GM13976 (cell line): ENCODE results near the gene NOPCHAP1.
"Not testable (repeated sequence)": the region's sequence is repeated elsewhere in the genome, so short reads cannot be mapped to it uniquely, and the experiment has no call there.

Source experiments
- DNase-seq: peaks from one replicate; pipeline ENCODE4 v3.0.0; 2012; ENCODE audit warnings: low spot score
- in situ Hi-C: fragments of 300-500 bp; cut with MboI; formaldehyde crosslinking; loops from one replicate; pipeline ENCODE4 v1.12.0; 2022; ENCODE audit warnings: low sequenced_read_pairs, mixed read lengths, inconsistent platforms; ENCODE audit not compliant: unreplicated experiment
- TF ChIP-seq, protein P1 (sequence below): IDR thresholded peaks from 2 replicates; pipeline ENCODE4 v1.5.1; 2012; ENCODE audit warnings: borderline replicate concordance, mild to moderate bottlenecking; ENCODE audit not compliant: insufficient read depth; ENCODE audit errors: extremely low read depth, missing control alignments, control extremely low read depth

The NOPCHAP1 gene

DNA sequence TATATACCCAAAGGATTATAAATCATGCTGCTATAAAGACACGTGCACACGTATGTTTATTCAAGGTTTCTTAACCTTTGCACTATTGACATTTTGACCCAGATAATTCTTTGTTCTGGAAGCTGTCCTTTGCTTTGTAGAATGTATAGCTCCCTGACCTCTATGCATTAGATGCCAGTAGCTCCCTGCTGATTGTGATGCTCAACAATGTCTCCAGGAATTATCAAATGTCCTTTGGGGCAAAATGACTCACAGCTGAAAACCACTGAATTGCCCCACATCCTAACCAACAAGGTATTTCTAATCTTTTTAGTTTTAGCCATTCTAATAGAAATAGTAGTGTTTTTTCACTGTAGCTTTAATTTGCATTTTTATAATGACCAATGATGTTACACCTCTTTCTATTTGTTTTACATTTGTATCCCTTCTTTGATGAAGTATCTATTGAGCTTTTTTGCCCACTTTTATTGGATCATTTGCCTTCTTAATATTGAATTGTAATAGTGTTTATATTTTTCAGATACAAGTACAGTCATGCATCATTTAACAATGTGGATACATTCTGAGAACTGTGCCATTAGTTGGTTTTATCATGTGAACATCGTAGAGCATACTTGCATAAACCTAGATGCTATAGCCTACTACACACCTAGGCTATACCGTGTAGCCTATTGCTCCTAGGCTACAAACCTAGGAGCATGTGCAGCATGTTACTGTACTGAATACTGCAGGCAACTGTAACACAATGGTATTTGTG is 10.4 kb upstream of the NOPCHAP1 start:
- in situ Hi-C loops, result no loop called here
- DNase-seq, result no peak

GRCh38 chr12:104976703-104977102 is 9.4 kb upstream of the NOPCHAP1 start:
- in situ Hi-C loops, result no loop called here
- no peak for DNase-seq
- TF ChIP-seq, protein P1, sequence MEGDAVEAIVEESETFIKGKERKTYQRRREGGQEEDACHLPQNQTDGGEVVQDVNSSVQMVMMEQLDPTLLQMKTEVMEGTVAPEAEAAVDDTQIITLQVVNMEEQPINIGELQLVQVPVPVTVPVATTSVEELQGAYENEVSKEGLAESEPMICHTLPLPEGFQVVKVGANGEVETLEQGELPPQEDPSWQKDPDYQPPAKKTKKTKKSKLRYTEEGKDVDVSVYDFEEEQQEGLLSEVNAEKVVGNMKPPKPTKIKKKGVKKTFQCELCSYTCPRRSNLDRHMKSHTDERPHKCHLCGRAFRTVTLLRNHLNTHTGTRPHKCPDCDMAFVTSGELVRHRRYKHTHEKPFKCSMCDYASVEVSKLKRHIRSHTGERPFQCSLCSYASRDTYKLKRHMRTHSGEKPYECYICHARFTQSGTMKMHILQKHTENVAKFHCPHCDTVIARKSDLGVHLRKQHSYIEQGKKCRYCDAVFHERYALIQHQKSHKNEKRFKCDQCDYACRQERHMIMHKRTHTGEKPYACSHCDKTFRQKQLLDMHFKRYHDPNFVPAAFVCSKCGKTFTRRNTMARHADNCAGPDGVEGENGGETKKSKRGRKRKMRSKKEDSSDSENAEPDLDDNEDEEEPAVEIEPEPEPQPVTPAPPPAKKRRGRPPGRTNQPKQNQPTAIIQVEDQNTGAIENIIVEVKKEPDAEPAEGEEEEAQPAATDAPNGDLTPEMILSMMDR, result no peak

More for the DNA sequence above, 10.4 kb upstream of the NOPCHAP1 start:
- TF ChIP-seq, protein P1, result no peak

DNA sequence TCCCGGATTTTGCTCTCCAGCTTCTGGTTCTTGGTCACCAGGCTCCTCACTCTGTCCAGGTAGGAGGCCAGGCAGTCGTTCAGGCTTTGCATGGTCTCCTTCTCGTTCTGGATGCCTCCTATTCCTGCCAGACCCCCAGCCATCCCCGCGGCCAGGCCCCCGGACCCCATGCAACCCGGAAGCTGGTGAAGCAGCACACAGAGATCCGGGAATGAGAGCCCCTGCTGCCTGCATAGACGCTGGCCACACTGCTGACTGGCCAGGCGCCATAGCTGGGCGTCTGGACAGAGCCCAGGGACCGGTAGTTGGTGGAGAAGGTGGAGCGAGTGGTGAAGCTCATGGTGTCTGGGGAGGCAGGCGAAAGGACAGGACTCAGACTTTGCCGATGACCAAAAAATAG is 8.4 kb upstream of the NOPCHAP1 start:
- DNase-seq, in situ Hi-C loops: not testable (repeated sequence)

DNA sequence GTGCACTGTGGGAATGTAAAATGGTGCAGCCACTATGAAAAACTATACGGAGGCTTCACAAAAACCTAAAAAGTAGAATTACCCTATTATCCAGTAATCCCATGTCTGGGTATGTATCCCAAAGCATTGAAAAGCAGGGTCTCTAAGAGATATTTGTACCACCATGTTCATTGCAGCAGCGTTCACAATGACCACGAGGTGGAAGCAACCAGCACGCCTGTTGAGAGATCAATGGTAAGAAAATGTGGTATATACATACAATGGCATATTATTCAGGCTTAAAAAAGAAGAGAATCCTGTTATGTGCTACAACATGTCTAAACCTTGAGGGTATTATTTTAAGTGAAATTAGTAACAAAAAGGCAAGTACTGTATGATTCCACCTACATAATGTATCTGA is 910 bp upstream of the NOPCHAP1 start:
- in situ Hi-C loops, result no loop called here
- TF ChIP-seq, protein P1, result no peak
- DNase-seq, result no peak

- in situ Hi-C loops, result no loop called here
- TF ChIP-seq, protein P1, result no peak
- no peak for DNase-seq
Observed at GRCh38 chr12:104990950-104991349, 4.8 kb downstream of the NOPCHAP1 start.

GRCh38 chr12:104991565-104992128 is 5.5 kb downstream of the NOPCHAP1 start:
- DNase-seq, result no peak
- TF ChIP-seq, protein P1, result no peak
- in situ Hi-C loops, result no loop called here

GRCh38 chr12:104994336-104994735 is 8.2 kb downstream of the NOPCHAP1 start:
- in situ Hi-C loops, result no loop called here
- DNase-seq, result no peak
- TF ChIP-seq, protein P1, result no peak
